Upper lobe of left lung (tissue), 6 donors: ENCODE data around the gene CAMTA2. TPM values are rescaled to one million over a fixed set of nuclear protein-coding genes. Genes with fewer than 3 reads are reported as not detected.

ENCODE experiments used
- ATAC-seq, 2 donors: fragments of 200-7000 bp; cut with Tn5 transposase; one replicate each; pipeline ENCODE4 v1.9.1; 2022; ENCODE audit warnings: mild to moderate bottlenecking in 2 of 2, moderate library complexity in 2 of 2; ENCODE audit not compliant: low FRiP score in 2 of 2
- DNase-seq, 2 donors: peaks; one replicate each; pipeline ENCODE4 v3.0.0-alpha.2; 2019 to 2020
- H3K27ac ChIP-seq, 4 donors: fragments of 200-600 bp; sonication (generic); one replicate each; pipeline ENCODE4 v1.5.1; 2016 to 2019
- H3K27me3 ChIP-seq, 4 donors: fragments of 200-600 bp; sonication (generic); one replicate each; pipeline ENCODE4 v1.5.1; 2017 to 2019
- H3K36me3 ChIP-seq, 4 donors: fragments of 200-600 bp; sonication (generic); one replicate each; pipeline ENCODE4 v1.5.1; 2016 to 2019
- H3K4me1 ChIP-seq, 4 donors: fragments of 200-600 bp; sonication (generic); one replicate each; pipeline ENCODE4 v1.5.1; 2018 to 2019
- H3K4me3 ChIP-seq, 4 donors: fragments of 200-600 bp; sonication (generic); one replicate each; pipeline ENCODE4 v1.5.1; 2017 to 2019; ENCODE audit warnings: mild to moderate bottlenecking in 2 of 4, moderate library complexity in 1 of 4
- H3K9me3 ChIP-seq, 4 donors: fragments of 200-600 bp; sonication (generic); one replicate each; pipeline ENCODE4 v1.5.1; 2018 to 2019
- EP300 ChIP-seq, 4 donors: sonication (generic); formaldehyde crosslinking; IDR thresholded peaks; one replicate each; pipeline ENCODE4 v1.5.1; 2017; ENCODE audit warnings: antibody characterized with exemption in 4 of 4, control low read depth in 2 of 4
- POLR2A ChIP-seq, 4 donors: fragments of 450-650 bp; IDR thresholded peaks; one replicate each; pipeline ENCODE4 v1.5.1; 2016 to 2017; ENCODE audit warnings: antibody characterized with exemption in 4 of 4, mild to moderate bottlenecking in 2 of 4
- POLR2AphosphoS5 ChIP-seq, 2 donors: sonication (generic); formaldehyde crosslinking; IDR thresholded peaks; one replicate each; pipeline ENCODE4 v1.5.1; 2017; ENCODE audit warnings: antibody characterized with exemption in 2 of 2
- WGBS, 2 donors: methylation state at CpG; one replicate each; pipeline ENCODE4 v1.1.5; 2017 to 2018; 5-methylcytosine and 5-hydroxymethylcytosine counted together
- total RNA-seq, 6 donors: library from RNA; depleted of rRNA in 4 of 6; stranded (reverse); fragments of >200 nt in 4 of 6; gene quantifications; one replicate each; pipeline versions ENCODE4 v1.1.0 to v1.2.1, GENCODE V29; 2016 to 2021
- TF ChIP-seq, protein P1 (sequence below), 6 experiments: fragments of 450-650 bp in 4 of 6; fragments of 200-600 bp in 2 of 6; sonication (generic) in 2 of 6; IDR thresholded peaks; one replicate each; pipeline ENCODE4 v1.5.1; 2016 to 2019; ENCODE audit warnings: antibody characterized with exemption in 6 of 6
- donor health status: DM: no; HTN: no; CAD: no; lungs with moderate emphysema.
- donor health status: DM: no; HTN: yes; CAD: no; lungs with severe emphysema.

Gene CAMTA2
- total RNA-seq, 6 donors from 2014 or later: 27.1 to 162 (median 50.8) TPM

GRCh38 chr17:4967539-4968485 lies 19.7 kb downstream of the CAMTA2 start, which contains the start of gene SPAG7:
Gene SPAG7, minus strand, starts transcription at chr17:4967817. Its CDS starts 13 bp downstream, at chr17:4967804.
- Histone ChIP-seq H3K4me3 (peak within 1 kb of the TSS; percentile 60 to 85 (median 74)), H3K9me3 (no peaks in the 10 kb centered on the region), H3K27ac (peak within 1 kb of the TSS; percentile 90 to 95 (median 94)), H3K36me3 (peaks cover 9 to 42% (median 27%) of the 10 kb centered on the region in 4 donors), H3K4me1 (peaks cover 26 to 34% (median 29%) of the 10 kb centered on the region in 4 donors), H3K27me3 (no peaks in the 10 kb centered on the region)
- DNase-seq: peak; percentile 96 to 97
- TF ChIP-seq EP300 (IDR thresholded peaks at IDR 0.05): no peak
- TF ChIP-seq, protein P1, sequence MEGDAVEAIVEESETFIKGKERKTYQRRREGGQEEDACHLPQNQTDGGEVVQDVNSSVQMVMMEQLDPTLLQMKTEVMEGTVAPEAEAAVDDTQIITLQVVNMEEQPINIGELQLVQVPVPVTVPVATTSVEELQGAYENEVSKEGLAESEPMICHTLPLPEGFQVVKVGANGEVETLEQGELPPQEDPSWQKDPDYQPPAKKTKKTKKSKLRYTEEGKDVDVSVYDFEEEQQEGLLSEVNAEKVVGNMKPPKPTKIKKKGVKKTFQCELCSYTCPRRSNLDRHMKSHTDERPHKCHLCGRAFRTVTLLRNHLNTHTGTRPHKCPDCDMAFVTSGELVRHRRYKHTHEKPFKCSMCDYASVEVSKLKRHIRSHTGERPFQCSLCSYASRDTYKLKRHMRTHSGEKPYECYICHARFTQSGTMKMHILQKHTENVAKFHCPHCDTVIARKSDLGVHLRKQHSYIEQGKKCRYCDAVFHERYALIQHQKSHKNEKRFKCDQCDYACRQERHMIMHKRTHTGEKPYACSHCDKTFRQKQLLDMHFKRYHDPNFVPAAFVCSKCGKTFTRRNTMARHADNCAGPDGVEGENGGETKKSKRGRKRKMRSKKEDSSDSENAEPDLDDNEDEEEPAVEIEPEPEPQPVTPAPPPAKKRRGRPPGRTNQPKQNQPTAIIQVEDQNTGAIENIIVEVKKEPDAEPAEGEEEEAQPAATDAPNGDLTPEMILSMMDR (IDR thresholded peaks at IDR 0.05): peak in 3 of 6 experiments; percentile 10 to 15 (median 12)
- TF ChIP-seq POLR2A (IDR thresholded peaks at IDR 0.05): peak in 2 of 4 donors; percentile 56 to 88
- TF ChIP-seq POLR2AphosphoS5 (IDR thresholded peaks at IDR 0.05): peak; percentile 89 to 93
- peak; percentile 91 to 95 for ATAC-seq
- WGBS, 2 donors: 0 to 1% methylated on average over 33 to 62 of the region's 66 CpGs

DNA sequence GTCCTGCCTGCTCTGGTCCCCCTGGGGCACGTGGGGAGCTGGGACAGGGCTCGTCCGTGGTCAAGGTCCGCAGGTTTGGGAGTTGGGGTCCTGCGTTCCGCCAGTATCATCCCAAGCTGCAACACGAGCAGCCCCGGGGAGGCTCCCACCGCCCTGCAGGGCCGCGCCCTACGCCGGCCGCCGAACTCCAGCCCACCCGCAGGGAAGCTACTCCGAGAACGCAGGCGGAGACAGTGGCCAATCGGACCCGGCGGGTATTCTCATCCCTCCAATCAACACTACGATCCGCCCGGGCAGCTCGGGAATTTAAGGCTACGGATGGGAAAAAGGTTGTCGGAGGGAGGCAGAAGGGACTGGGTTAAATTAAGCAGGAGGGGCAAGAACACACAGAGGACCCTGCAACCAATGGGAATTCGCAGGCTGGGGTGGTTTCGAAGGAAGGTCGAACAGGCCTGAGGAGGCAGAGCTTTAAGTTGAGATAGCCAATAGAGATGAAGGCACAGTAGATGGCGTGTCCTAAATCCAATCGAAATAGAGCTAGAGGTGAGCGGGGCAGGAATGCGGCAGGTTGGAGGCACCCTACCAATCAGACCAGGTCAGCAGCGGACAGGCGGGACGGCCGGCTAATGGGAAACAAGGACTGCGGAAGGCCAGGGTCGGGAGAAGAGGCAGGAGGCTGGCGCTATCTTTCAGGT lies 20.5 kb downstream of the CAMTA2 start:
- Histone ChIP-seq H3K36me3 (peaks cover 4 to 34% (median 19%) of the 10 kb centered on the region in 4 donors), H3K4me1 (peaks cover 26 to 34% (median 29%) of the 10 kb centered on the region in 4 donors), H3K9me3 (no peaks in the 10 kb centered on the region), H3K27me3 (no peaks in the 10 kb centered on the region), H3K4me3 (peak overlapping the region; percentile 51 to 85 (median 74)), H3K27ac (peak overlapping the region; percentile 90 to 95 (median 94))
- ATAC-seq (peak; percentile 93 to 97), DNase-seq (peak; percentile 94 to 99)
- TF ChIP-seq EP300 (IDR thresholded peaks at IDR 0.05): no peak
- TF ChIP-seq POLR2A (IDR thresholded peaks at IDR 0.05): peak in 2 of 4 donors; percentile 22 to 33
- TF ChIP-seq, protein P1 (IDR thresholded peaks at IDR 0.05): peak in 1 of 6 experiments; percentile 13
- peak; percentile 3 to 43 for TF ChIP-seq POLR2AphosphoS5 (IDR thresholded peaks at IDR 0.05)
- 0% methylated on average over 16 to 28 of the region's 42 CpGs for WGBS, 2 donors

- 93 to 95% methylated on average over 15 of the region's 15 CpGs for WGBS, 2 donors
- peak overlapping the region; percentile 90 to 95 (median 94) for H3K27ac ChIP-seq
- TF ChIP-seq POLR2AphosphoS5 (IDR thresholded peaks at IDR 0.05): no peak
- TF ChIP-seq POLR2A (IDR thresholded peaks at IDR 0.05): no peak
- TF ChIP-seq, protein P1 (IDR thresholded peaks at IDR 0.05): no peak
- no peaks in the 10 kb centered on the region for H3K9me3 ChIP-seq
- H3K36me3 ChIP-seq: peaks cover 4 to 29% (median 21%) of the 10 kb centered on the region in 4 donors
- no peaks in the 10 kb centered on the region for H3K27me3 ChIP-seq
- H3K4me3 ChIP-seq: peak overlapping the region in 1 of 4 donors; percentile 85
- DNase-seq (no peak), ATAC-seq (no peak)
- peaks cover 26 to 34% (median 29%) of the 10 kb centered on the region in 4 donors for H3K4me1 ChIP-seq
Measured at GRCh38 chr17:4965311-4965986, 22.0 kb downstream of the CAMTA2 start.

GRCh38 chr17:4960279-4960922 lies 27.1 kb downstream of the CAMTA2 start:
- WGBS, 2 donors: 89 to 90% methylated on average over 9 of the region's 9 CpGs
- Histone ChIP-seq H3K27ac (no peak overlapping the region), H3K4me1 (peaks cover 0 to 2% (median 1%) of the 10 kb centered on the region in 4 donors), H3K27me3 (no peaks in the 10 kb centered on the region), H3K9me3 (no peaks in the 10 kb centered on the region), H3K4me3 (no peak overlapping the region), H3K36me3 (peaks cover 9 to 34% (median 28%) of the 10 kb centered on the region in 4 donors)
- ATAC-seq: no peak
- TF ChIP-seq EP300 (IDR thresholded peaks at IDR 0.05): no peak
- TF ChIP-seq POLR2A (IDR thresholded peaks at IDR 0.05): no peak
- TF ChIP-seq, protein P1 (IDR thresholded peaks at IDR 0.05): no peak
- no peak for TF ChIP-seq POLR2AphosphoS5 (IDR thresholded peaks at IDR 0.05)
- no peak for DNase-seq
